ENCODE measurements around the gene GLUL.

Gene GLUL

DNA sequence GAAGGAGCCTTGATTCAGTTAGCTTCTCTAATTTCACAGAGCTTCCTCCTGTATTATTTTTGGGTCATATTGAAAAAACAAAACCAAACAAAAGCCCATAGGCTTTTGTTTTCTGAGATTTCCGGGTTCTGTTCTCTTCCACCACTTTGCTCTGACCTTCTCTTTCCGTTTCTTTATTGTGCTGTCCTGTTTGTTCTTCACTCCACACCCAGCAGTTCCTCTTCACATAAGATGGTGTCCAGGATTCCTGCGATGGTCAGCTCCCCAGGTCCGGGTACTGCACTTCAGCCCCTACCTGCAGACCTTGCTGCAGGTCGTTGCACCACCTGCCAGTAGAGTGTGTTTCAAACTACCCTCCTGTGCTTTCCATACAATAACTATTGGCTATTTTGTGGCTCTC lies 44.6 kb downstream of the GLUL start:
- ChIA-PET POLR2A (no interaction called here), CTCF (no interaction called here)
- Histone ChIP-seq H3K4me3 (ENCODE audit: low read depth, low read length) (no peak overlapping the region), H3K27ac (ENCODE audit: extremely low read depth, low read depth, low read length) (no peak overlapping the region), H3K36me3 (ENCODE audit: control insufficient read depth in 2 of 2, insufficient read depth in 1 of 2, low read length in 2 of 2) (no peaks in the 10 kb centered on the region), H3K9me3 (ENCODE audit: control insufficient read depth, insufficient read depth, low read depth, low read length) (no peaks in the 10 kb centered on the region), H3K4me1 (ENCODE audit: control insufficient read depth, insufficient read depth, low read length) (no peaks in the 10 kb centered on the region)
- TF ChIP-seq ZNF214 (tag by site-specific recombination; IDR thresholded peaks at IDR 0.05; ENCODE audit: borderline replicate concordance) (no peak), PRDM1 (tag by site-specific recombination; IDR thresholded peaks at IDR 0.05) (no peak), KLF1 (tag by site-specific recombination; IDR thresholded peaks at IDR 0.05) (no peak), ZNF514 (tag by site-specific recombination; IDR thresholded peaks at IDR 0.05) (no peak), ZSCAN23 (tag by site-specific recombination; IDR thresholded peaks at IDR 0.05) (no peak), ZNF664 (tag by site-specific recombination; IDR thresholded peaks at IDR 0.05) (no peak), ZNF114 (tag by site-specific recombination; IDR thresholded peaks at IDR 0.05) (no peak), HOXA7 (CRISPR knock-in tag; IDR thresholded peaks at IDR 0.05; ENCODE audit: borderline replicate concordance) (no peak), ZBTB17 (tag by site-specific recombination; IDR thresholded peaks at IDR 0.05) (no peak), ZNF184 (tag by site-specific recombination; IDR thresholded peaks at IDR 0.05) (no peak), KLF10 (tag by site-specific recombination; IDR thresholded peaks at IDR 0.05) (no peak), ZNF423 (tag by site-specific recombination; IDR thresholded peaks at IDR 0.05) (no peak), ZNF677 (tag by site-specific recombination; IDR thresholded peaks at IDR 0.05) (no peak), ZNF518A (tag by site-specific recombination; conservative IDR thresholded peaks at IDR 0.05; ENCODE audit: low read depth) (no peak), TCF7L2 (IDR thresholded peaks at IDR 0.05; ENCODE audit: borderline replicate concordance, low read depth, low read length) (no peak), ZNF777 (tag by site-specific recombination; IDR thresholded peaks at IDR 0.05; ENCODE audit: borderline replicate concordance) (no peak), ZNF701 (tag by site-specific recombination; IDR thresholded peaks at IDR 0.05) (no peak)
- TF ChIP-seq, protein P1, sequence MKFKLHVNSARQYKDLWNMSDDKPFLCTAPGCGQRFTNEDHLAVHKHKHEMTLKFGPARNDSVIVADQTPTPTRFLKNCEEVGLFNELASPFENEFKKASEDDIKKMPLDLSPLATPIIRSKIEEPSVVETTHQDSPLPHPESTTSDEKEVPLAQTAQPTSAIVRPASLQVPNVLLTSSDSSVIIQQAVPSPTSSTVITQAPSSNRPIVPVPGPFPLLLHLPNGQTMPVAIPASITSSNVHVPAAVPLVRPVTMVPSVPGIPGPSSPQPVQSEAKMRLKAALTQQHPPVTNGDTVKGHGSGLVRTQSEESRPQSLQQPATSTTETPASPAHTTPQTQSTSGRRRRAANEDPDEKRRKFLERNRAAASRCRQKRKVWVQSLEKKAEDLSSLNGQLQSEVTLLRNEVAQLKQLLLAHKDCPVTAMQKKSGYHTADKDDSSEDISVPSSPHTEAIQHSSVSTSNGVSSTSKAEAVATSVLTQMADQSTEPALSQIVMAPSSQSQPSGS (tag by site-specific recombination; IDR thresholded peaks at IDR 0.05; ENCODE audit: low read depth) = no peak
- TF ChIP-seq, protein P2, sequence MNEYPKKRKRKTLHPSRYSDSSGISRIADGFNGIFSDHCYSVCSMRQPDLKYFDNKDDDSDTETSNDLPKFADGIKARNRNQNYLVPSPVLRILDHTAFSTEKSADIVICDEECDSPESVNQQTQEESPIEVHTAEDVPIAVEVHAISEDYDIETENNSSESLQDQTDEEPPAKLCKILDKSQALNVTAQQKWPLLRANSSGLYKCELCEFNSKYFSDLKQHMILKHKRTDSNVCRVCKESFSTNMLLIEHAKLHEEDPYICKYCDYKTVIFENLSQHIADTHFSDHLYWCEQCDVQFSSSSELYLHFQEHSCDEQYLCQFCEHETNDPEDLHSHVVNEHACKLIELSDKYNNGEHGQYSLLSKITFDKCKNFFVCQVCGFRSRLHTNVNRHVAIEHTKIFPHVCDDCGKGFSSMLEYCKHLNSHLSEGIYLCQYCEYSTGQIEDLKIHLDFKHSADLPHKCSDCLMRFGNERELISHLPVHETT (tag by site-specific recombination; IDR thresholded peaks at IDR 0.05) = no peak

Data from HEK293 (cell line).